Occipital lobe (tissue), 2 donors: Measurements from ENCODE around the gene TGFA. TPM values are rescaled to one million over a fixed set of nuclear protein-coding genes. Genes with fewer than 3 reads are reported as not detected.

Source experiments
- DNase-seq: peaks from one replicate; lab custom pipeline; 2025; lab: John Stamatoyannopoulos, UW
- total RNA-seq: library from RNA; depleted of rRNA; stranded (reverse); fragments of >200 nt; gene quantifications from one replicate; pipeline ENCODE4 v1.2.3, GENCODE V29; 2014

TGFA gene
- total RNA-seq, 1 donor from 2014 or later, result 14.2 TPM

- DNase-seq, result no peak
Observed at GRCh38 chr2:70523996-70524965, 29.3 kb downstream of the TGFA start.

GRCh38 chr2:70523672-70523995, 30.0 kb downstream of the TGFA start:
- DNase-seq, result no peak

GRCh38 chr2:70522627-70523026, 31.0 kb downstream of the TGFA start:
- DNase-seq, result no peak

GRCh38 chr2:70520825-70521224, 32.8 kb downstream of the TGFA start:
- DNase-seq, result no peak

- DNase-seq, result no peak
Observed at GRCh38 chr2:70519453-70519852, 34.2 kb downstream of the TGFA start.

- no peak for DNase-seq
Observed at GRCh38 chr2:70518557-70518956, 35.1 kb downstream of the TGFA start.

- DNase-seq, result no peak
Observed at GRCh38 chr2:70517804-70518203, 35.8 kb downstream of the TGFA start.

- DNase-seq, result no peak
Observed at GRCh38 chr2:70516596-70516995, 37.0 kb downstream of the TGFA start.

GRCh38 chr2:70515938-70516337, 37.7 kb downstream of the TGFA start:
- no peak for DNase-seq

GRCh38 chr2:70514612-70515055, 39.0 kb downstream of the TGFA start:
- DNase-seq, result no peak

GRCh38 chr2:70513738-70514137, 39.9 kb downstream of the TGFA start:
- no peak for DNase-seq

- no peak for DNase-seq
Observed at GRCh38 chr2:70511971-70512729, 41.5 kb downstream of the TGFA start.

- DNase-seq, result no peak
Observed at GRCh38 chr2:70510313-70510712, 43.3 kb downstream of the TGFA start.

- no peak for DNase-seq
Observed at GRCh38 chr2:70509565-70509964, 44.1 kb downstream of the TGFA start.

GRCh38 chr2:70508711-70509462, 44.7 kb downstream of the TGFA start:
- DNase-seq, result no peak

GRCh38 chr2:70505613-70506391, 47.8 kb downstream of the TGFA start:
- DNase-seq, result no peak

GRCh38 chr2:70504750-70505149, 48.9 kb downstream of the TGFA start:
- no peak for DNase-seq

GRCh38 chr2:70503896-70504295, 49.7 kb downstream of the TGFA start:
- no peak for DNase-seq

- no peak for DNase-seq
Observed at GRCh38 chr2:70501728-70502127, 51.9 kb downstream of the TGFA start.

GRCh38 chr2:70501215-70501614, 52.4 kb downstream of the TGFA start:
- no peak for DNase-seq

GRCh38 chr2:70499253-70499652, 54.4 kb downstream of the TGFA start:
- DNase-seq, result no peak
